Measurements from ENCODE around the gene ATN1.

Gene ATN1

DNA sequence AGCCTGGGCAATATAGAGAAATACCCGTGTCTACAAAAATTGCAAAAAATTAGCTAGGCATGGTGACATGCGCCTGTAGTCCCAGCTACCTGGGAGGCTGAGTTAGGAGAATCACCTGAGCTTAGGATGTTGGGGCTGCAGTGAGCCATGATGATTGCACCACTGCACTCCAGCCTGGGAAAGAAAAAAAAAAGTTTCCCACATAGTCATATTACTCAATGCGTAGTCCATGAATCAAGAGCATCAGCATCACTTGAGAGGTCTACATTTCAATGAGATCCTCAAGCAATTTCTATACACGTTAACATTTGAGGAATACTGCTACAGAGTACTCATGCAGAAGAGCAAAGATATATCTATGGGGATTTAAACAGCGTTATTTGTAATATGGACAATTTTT is 28.3 kb upstream of the ATN1 start:
- H3K27me3 ChIP-seq (ENCODE audit: insufficient read depth, low read depth), result no peaks in the 10 kb centered on the region
- H3K4me2 ChIP-seq, result no peak overlapping the region
- no peak overlapping the region for H3K27ac ChIP-seq
- no peaks in the 10 kb centered on the region for H3K36me3 ChIP-seq (ENCODE audit: insufficient read depth)
- H4K20me1 ChIP-seq (ENCODE audit: insufficient read depth), result no peaks in the 10 kb centered on the region
- no peak overlapping the region for H2AFZ ChIP-seq (ENCODE audit: low read depth)
- H3K9ac ChIP-seq, result no peak overlapping the region
- H3K79me2 ChIP-seq (ENCODE audit: insufficient read depth, low read depth), result no peaks in the 10 kb centered on the region
- TF ChIP-seq, protein P1, sequence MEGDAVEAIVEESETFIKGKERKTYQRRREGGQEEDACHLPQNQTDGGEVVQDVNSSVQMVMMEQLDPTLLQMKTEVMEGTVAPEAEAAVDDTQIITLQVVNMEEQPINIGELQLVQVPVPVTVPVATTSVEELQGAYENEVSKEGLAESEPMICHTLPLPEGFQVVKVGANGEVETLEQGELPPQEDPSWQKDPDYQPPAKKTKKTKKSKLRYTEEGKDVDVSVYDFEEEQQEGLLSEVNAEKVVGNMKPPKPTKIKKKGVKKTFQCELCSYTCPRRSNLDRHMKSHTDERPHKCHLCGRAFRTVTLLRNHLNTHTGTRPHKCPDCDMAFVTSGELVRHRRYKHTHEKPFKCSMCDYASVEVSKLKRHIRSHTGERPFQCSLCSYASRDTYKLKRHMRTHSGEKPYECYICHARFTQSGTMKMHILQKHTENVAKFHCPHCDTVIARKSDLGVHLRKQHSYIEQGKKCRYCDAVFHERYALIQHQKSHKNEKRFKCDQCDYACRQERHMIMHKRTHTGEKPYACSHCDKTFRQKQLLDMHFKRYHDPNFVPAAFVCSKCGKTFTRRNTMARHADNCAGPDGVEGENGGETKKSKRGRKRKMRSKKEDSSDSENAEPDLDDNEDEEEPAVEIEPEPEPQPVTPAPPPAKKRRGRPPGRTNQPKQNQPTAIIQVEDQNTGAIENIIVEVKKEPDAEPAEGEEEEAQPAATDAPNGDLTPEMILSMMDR (conservative IDR thresholded peaks at IDR 0.05; ENCODE audit: low read depth, low read length), result no peak
- H3K4me3 ChIP-seq (IDR thresholded peaks at IDR 0.05; ENCODE audit: insufficient read depth, low read depth, low read length), result no peak overlapping the region
- peaks cover 7% of the 10 kb centered on the region for H3K4me1 ChIP-seq (ENCODE audit: low read depth, poor library complexity, severe bottlenecking)

DNA sequence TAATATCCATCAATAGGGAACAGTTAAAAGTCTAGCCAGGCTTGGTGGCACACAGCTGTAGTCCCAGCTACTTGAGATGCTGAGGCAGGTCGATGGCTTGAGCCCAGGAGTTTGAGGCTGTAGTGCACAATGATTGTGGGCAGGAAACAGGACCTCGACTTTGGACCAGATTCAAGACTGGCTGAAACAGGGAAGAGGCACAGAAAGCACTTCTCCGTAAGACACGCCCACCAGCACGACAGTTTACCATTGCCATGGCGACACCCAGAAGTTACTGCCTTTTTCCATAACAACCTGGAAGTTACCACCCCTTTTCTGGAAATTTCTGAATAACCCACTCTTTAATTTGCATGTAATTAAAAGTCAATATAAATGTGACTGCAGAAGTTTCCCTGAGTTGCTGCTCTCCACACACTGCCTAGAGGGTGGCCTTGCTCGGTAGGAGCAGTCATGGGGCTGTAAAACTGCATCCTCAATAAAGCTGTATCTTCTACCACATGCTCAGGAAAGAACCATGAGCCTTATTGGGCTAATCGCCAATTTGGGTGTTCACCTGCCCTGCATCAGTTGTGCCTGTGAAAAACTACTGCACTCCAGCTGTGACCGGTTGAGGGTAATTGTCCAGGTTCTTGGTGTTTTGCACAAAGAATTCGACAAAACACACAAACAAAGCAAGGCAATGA is 27.8 kb upstream of the ATN1 start:
- Histone ChIP-seq H3K4me1 (ENCODE audit: low read depth, poor library complexity, severe bottlenecking) (peaks cover 8% of the 10 kb centered on the region), H3K4me2 (no peak overlapping the region), H3K27ac (no peak overlapping the region), H3K79me2 (ENCODE audit: insufficient read depth, low read depth) (no peaks in the 10 kb centered on the region), H3K36me3 (ENCODE audit: insufficient read depth) (no peaks in the 10 kb centered on the region), H4K20me1 (ENCODE audit: insufficient read depth) (no peaks in the 10 kb centered on the region), H3K27me3 (ENCODE audit: insufficient read depth, low read depth) (no peaks in the 10 kb centered on the region), H3K9ac (no peak overlapping the region), H3K4me3 (IDR thresholded peaks at IDR 0.05; ENCODE audit: insufficient read depth, low read depth, low read length) (no peak overlapping the region), H2AFZ (ENCODE audit: low read depth) (no peak overlapping the region)
- TF ChIP-seq, protein P1 (conservative IDR thresholded peaks at IDR 0.05; ENCODE audit: low read depth, low read length), result no peak

DNA sequence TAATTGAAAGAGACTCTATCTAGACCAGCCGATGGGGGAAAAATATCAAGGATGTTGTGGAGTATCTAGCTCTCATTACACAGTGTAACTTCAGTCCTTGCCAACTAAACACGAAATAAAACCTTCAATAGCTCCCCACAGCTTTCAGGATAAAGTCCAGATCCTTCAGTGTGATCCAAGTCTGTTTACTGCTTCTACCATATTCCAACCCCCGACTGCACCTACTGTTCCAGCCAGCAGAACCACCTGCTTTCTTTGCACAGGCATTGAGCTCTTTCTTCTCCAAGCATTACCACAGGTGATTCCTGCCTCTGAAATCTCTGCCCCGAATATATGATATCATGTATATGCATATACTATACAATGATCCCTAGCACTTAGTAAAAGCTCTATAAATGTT is 25.3 kb upstream of the ATN1 start:
- Histone ChIP-seq H3K4me2 (no peak overlapping the region), H2AFZ (ENCODE audit: low read depth) (no peak overlapping the region), H3K9ac (no peak overlapping the region), H3K79me2 (ENCODE audit: insufficient read depth, low read depth) (no peaks in the 10 kb centered on the region), H3K4me3 (IDR thresholded peaks at IDR 0.05; ENCODE audit: insufficient read depth, low read depth, low read length) (no peak overlapping the region), H3K27me3 (ENCODE audit: insufficient read depth, low read depth) (no peaks in the 10 kb centered on the region), H4K20me1 (ENCODE audit: insufficient read depth) (no peaks in the 10 kb centered on the region), H3K36me3 (ENCODE audit: insufficient read depth) (no peaks in the 10 kb centered on the region), H3K4me1 (ENCODE audit: low read depth, poor library complexity, severe bottlenecking) (peaks cover 8% of the 10 kb centered on the region), H3K27ac (no peak overlapping the region)
- TF ChIP-seq, protein P1 (conservative IDR thresholded peaks at IDR 0.05; ENCODE audit: low read depth, low read length), result no peak

DNA sequence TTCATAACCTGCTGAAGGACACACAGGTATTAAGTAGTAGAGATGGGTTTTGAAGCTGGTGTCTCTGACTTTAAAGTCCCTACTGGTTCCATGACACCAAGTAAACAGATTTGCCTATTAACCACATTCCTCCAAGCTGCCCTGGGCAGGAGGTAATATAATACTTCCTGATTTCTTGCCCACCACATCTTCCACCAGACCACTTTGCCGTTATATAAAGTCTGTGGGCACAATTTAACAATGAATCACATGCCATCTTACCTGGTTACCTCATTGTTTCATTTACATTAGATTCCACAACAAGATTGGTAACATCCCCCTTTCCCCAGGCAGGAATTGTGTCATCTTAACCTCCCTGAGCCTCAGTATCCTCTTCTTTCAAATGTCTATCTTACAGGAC is 24.0 kb upstream of the ATN1 start:
- no peak overlapping the region for H3K4me3 ChIP-seq (IDR thresholded peaks at IDR 0.05; ENCODE audit: insufficient read depth, low read depth, low read length)
- TF ChIP-seq, protein P1 (conservative IDR thresholded peaks at IDR 0.05; ENCODE audit: low read depth, low read length), result no peak
- H2AFZ ChIP-seq (ENCODE audit: low read depth), result peak overlapping the region; percentile 91
- H3K36me3 ChIP-seq (ENCODE audit: insufficient read depth), result no peaks in the 10 kb centered on the region
- no peaks in the 10 kb centered on the region for H4K20me1 ChIP-seq (ENCODE audit: insufficient read depth)
- H3K4me2 ChIP-seq, result peak overlapping the region; percentile 97; the same call in 1 of the 2 replicates
- no peaks in the 10 kb centered on the region for H3K79me2 ChIP-seq (ENCODE audit: insufficient read depth, low read depth)
- H3K27ac ChIP-seq, result no peak overlapping the region
- H3K9ac ChIP-seq, result no peak overlapping the region
- H3K27me3 ChIP-seq (ENCODE audit: insufficient read depth, low read depth), result no peaks in the 10 kb centered on the region
- peaks cover 8% of the 10 kb centered on the region for H3K4me1 ChIP-seq (ENCODE audit: low read depth, poor library complexity, severe bottlenecking)

Measured in KMS-11 (cell line).